GM23248 (cell line): ENCODE results near the gene PHPT1.

ENCODE experiments used
- EZH2 ChIP-seq: fragments of 200-600 bp; sonication (generic); IDR thresholded peaks from 2 replicates; pipeline ENCODE4 v1.6.1; 2018; ENCODE audit warnings: antibody characterized with exemption, mild to moderate bottlenecking; ENCODE audit not compliant: insufficient read depth, poor library complexity, severe bottlenecking
- EZH2phosphoT487 ChIP-seq: fragments of 200-600 bp; sonication (generic); IDR thresholded peaks from 2 replicates; pipeline ENCODE4 v1.6.1; 2018; ENCODE audit warnings: antibody characterized with exemption, moderate library complexity, mild to moderate bottlenecking, low read depth; ENCODE audit not compliant: insufficient read depth

GRCh38 chr9:136825295-136826187 lies 23.7 kb upstream of the PHPT1 start:
- no peak for TF ChIP-seq EZH2phosphoT487
- no peak for TF ChIP-seq EZH2
